ENCODE results near the gene SLC16A2. TPM values are rescaled to one million over a fixed set of nuclear protein-coding genes. Genes with fewer than 3 reads are reported as not detected.

The SLC16A2 gene
- total RNA-seq, 4 donors from 2014 or later, result 2.7 to 4.3 (median 3.2) TPM

GRCh38 chrX:74519870-74520269, 98.6 kb downstream of the SLC16A2 start:
- DNase-seq (ENCODE audit: low spot score in 2 of 2), result peak in 1 of 2 donors; percentile 25
- no peak for TF ChIP-seq POLR2A (IDR thresholded peaks at IDR 0.05)
- TF ChIP-seq, protein P1, sequence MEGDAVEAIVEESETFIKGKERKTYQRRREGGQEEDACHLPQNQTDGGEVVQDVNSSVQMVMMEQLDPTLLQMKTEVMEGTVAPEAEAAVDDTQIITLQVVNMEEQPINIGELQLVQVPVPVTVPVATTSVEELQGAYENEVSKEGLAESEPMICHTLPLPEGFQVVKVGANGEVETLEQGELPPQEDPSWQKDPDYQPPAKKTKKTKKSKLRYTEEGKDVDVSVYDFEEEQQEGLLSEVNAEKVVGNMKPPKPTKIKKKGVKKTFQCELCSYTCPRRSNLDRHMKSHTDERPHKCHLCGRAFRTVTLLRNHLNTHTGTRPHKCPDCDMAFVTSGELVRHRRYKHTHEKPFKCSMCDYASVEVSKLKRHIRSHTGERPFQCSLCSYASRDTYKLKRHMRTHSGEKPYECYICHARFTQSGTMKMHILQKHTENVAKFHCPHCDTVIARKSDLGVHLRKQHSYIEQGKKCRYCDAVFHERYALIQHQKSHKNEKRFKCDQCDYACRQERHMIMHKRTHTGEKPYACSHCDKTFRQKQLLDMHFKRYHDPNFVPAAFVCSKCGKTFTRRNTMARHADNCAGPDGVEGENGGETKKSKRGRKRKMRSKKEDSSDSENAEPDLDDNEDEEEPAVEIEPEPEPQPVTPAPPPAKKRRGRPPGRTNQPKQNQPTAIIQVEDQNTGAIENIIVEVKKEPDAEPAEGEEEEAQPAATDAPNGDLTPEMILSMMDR (IDR thresholded peaks at IDR 0.05), result no peak
- H3K4me3 ChIP-seq (ENCODE audit: low read depth, poor library complexity, severe bottlenecking), result no peak overlapping the region
- intact Hi-C loops (cut with DNase I; ENCODE audit: low total_unique reads), result no loop called here
- WGBS, 2 donors, result 77 to 78% methylated on average over 2 of the region's 2 CpGs

- TF ChIP-seq POLR2A (IDR thresholded peaks at IDR 0.05), result no peak
- TF ChIP-seq, protein P1 (IDR thresholded peaks at IDR 0.05), result no peak
- intact Hi-C loops (cut with DNase I; ENCODE audit: low total_unique reads), result no loop called here
- DNase-seq (ENCODE audit: low spot score in 2 of 2), result no peak
- 63 to 66% methylated on average over 3 of the region's 3 CpGs for WGBS, 2 donors
- H3K4me3 ChIP-seq (ENCODE audit: low read depth, poor library complexity, severe bottlenecking), result no peak overlapping the region
These were observed 99.0 kb downstream of the SLC16A2 start for GRCh38 chrX:74520291-74520690.

DNA sequence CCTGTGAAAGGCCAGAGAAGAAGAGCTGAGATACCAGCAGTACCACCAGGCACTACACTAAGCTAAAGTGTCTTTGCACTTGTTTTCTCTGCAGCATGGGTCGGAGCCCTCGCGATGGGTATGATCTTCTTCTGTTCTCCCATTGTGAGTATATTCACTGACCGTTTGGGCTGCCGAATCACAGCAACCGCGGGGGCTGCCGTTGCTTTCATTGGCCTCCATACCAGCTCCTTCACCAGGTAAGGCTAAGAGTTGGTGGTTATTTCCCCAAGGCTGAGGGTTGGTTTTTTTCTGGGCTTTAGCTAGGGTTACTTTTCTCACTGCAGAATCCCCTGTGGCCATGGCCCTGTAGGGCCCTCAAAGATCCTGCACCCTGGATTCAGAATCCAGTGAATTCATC, 99.6 kb downstream of the SLC16A2 start:
- DNase-seq (ENCODE audit: low spot score in 2 of 2), result peak in 1 of 2 donors; percentile 65
- no peak for TF ChIP-seq POLR2A (IDR thresholded peaks at IDR 0.05)
- TF ChIP-seq, protein P1 (IDR thresholded peaks at IDR 0.05), result no peak
- 92 to 99% methylated on average over 8 of the region's 8 CpGs for WGBS, 2 donors
- no peak overlapping the region for H3K4me3 ChIP-seq (ENCODE audit: low read depth, poor library complexity, severe bottlenecking)
- intact Hi-C loops (cut with DNase I; ENCODE audit: low total_unique reads), result no loop called here

DNA sequence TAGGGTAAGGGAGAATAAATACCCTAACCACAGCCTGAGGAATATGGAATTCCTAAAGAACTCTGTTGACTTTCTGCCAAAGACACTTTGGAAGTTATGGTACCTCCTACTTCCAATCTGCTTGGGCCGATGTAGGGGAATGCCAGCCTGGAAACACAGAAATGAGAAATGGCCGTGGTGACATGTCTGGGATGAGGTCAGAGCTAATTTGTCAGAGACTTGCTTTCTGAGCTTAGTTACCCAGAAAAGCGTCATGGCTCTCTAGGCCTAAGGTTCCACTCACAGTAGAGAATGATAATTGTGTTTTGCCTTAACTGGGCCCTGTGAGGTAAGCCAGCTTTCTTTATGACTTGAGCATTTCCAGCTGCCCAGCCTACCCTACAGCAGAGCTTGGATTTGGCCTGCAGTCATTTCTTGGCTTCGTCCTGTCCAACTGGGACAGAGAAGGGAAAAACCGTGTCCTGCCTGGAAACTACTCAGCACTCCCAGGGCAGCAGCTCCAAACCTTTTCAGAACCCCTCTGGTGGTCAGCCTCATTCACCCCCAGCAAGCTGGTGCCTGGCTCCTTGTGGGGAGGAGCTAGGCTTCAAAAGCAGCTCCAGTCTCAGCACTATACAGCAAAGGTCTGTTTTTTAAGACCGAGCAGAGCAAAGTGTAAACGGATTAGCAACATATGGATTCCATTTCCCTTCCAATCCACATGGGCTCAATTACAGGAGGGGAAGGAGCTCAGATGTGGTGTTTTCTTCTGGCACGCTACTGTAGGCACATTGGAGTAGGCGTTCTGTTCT, 100.9 kb downstream of the SLC16A2 start:
- DNase-seq (ENCODE audit: low spot score in 2 of 2), result peak in 1 of 2 donors; percentile 37
- no peak for TF ChIP-seq POLR2A (IDR thresholded peaks at IDR 0.05)
- TF ChIP-seq, protein P1 (IDR thresholded peaks at IDR 0.05), result no peak
- WGBS, 2 donors, result 64 to 66% methylated on average over 9 of the region's 9 CpGs
- intact Hi-C loops (cut with DNase I; ENCODE audit: low total_unique reads), result no loop called here
- no peak overlapping the region for H3K4me3 ChIP-seq (ENCODE audit: low read depth, poor library complexity, severe bottlenecking)

DNA sequence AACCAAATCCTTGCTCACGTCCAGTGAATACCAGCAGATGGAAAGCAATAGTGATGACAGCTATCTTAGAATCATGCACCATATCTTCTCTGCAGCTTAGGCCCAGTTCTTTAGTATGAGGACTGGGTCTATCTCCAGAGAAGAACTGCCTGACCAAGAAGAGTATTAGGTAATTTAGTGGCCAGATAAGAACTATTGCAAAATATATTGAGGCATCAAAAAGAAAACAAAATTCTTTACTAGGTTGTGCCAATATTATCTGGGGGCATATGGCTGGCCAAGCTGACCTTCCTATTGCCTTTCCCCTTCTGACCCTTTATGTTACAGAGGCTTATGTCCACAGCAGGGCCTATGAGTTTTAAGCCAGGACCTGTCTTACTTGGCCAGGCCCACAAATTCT, 101.9 kb downstream of the SLC16A2 start:
- DNase-seq (ENCODE audit: low spot score in 2 of 2), result no peak
- intact Hi-C loops (cut with DNase I; ENCODE audit: low total_unique reads), result no loop called here
- TF ChIP-seq POLR2A (IDR thresholded peaks at IDR 0.05), result no peak
- TF ChIP-seq, protein P1 (IDR thresholded peaks at IDR 0.05), result no peak
- H3K4me3 ChIP-seq (ENCODE audit: low read depth, poor library complexity, severe bottlenecking), result no peak overlapping the region
- WGBS, 2 donors, result 62% methylated on average over 1 of the region's 1 CpG; no CpG with 5 or more reads in 1 of the 2 donors

Data from lower leg skin (tissue), 4 donors.